Caco-2 (cell line): Measurements from ENCODE around the gene FHOD3. TPM values are rescaled to one million over a fixed set of nuclear protein-coding genes. Genes with fewer than 3 reads are reported as not detected.

Experiments
- BruUV-seq: library from RNA; stranded (reverse); fragments of 400-500 nt; replicated peaks from 2 replicates; lab custom pipeline; 2021; lab: Mats Ljungman, UMichigan
- CTCF ChIA-PET: fragments of 300-600 bp; sonication (Branson Sonifier 250); formaldehyde crosslinking; loops from one replicate; lab custom pipeline; 2022; ENCODE audit warnings: antibody characterized with exemption; lab: Charles Lee
- POLR2A ChIA-PET: fragments of 300-600 bp; sonication (Branson Sonifier 250); formaldehyde crosslinking; loops from one replicate; lab custom pipeline; 2022; ENCODE audit warnings: antibody characterized with exemption; lab: Charles Lee
- DNase-seq, 2 experiments: peaks; one replicate each; pipeline versions ENCODE4 v3.0.0 to v3.0.0-alpha.2; 2020 to 2022
- H3K27me3 ChIP-seq: replicated peaks from 2 replicates; pipeline ENCODE4 v1.6.0; 2011; ENCODE audit warnings: low read length; ENCODE audit not compliant: control insufficient read depth, insufficient read depth
- H3K36me3 ChIP-seq: 2 replicates; pipeline ENCODE4 v1.5.1; 2011; ENCODE audit warnings: low read length; ENCODE audit not compliant: control insufficient read depth, insufficient read depth
- H3K4me1 ChIP-seq: fragments of 250-450 bp; sonication (Bioruptor Pico); 2 replicates; pipeline ENCODE4 v1.5.1; 2020; ENCODE audit warnings: mild to moderate bottlenecking
- H3K4me3 ChIP-seq: 2 replicates; pipeline ENCODE4 v1.5.1; 2011; ENCODE audit warnings: low read depth, mild to moderate bottlenecking, control low read depth, low read length
- H3K9me3 ChIP-seq: fragments of 250-450 bp; sonication (Bioruptor Pico); 2 replicates; pipeline ENCODE4 v1.5.1; 2020; ENCODE audit warnings: mild to moderate bottlenecking, moderate library complexity
- H3K27ac Mint-ChIP-seq: one replicate; pipeline ENCODE4 v1.8.0; 2022; ENCODE audit warnings: mixed read lengths; ENCODE audit not compliant: unreplicated experiment
- H3K27me3 Mint-ChIP-seq: one replicate; pipeline ENCODE4 v1.8.0; 2022; ENCODE audit warnings: mixed read lengths; ENCODE audit not compliant: insufficient read depth, unreplicated experiment
- H3K36me3 Mint-ChIP-seq: one replicate; pipeline ENCODE4 v1.8.0; 2022; ENCODE audit warnings: mild to moderate bottlenecking, mixed read lengths; ENCODE audit not compliant: insufficient read depth, unreplicated experiment
- H3K4me1 Mint-ChIP-seq: one replicate; pipeline ENCODE4 v1.8.0; 2022; ENCODE audit warnings: low read depth, mixed read lengths; ENCODE audit not compliant: unreplicated experiment
- H3K4me3 Mint-ChIP-seq: one replicate; pipeline ENCODE4 v1.8.0; 2022; ENCODE audit warnings: mild to moderate bottlenecking, moderate library complexity, mixed read lengths; ENCODE audit not compliant: unreplicated experiment
- H3K9me3 Mint-ChIP-seq: one replicate; pipeline ENCODE4 v1.8.0; 2022; ENCODE audit warnings: mixed read lengths; ENCODE audit not compliant: unreplicated experiment
- intact Hi-C: fragments of 100-400 bp; cut with micrococcal nuclease; formaldehyde crosslinking; loops from one replicate; pipeline ENCODE4 v1.10.0; 2022; ENCODE audit not compliant: unreplicated experiment
- total RNA-seq: library from RNA; stranded (reverse); gene quantifications from 2 replicates; pipeline ENCODE4 v1.2.3, GENCODE V29; 2022
- TF ChIP-seq, protein P1 (sequence below), 2 experiments: fragments of 200-600 bp in 1 of 2; IDR thresholded peaks; 1 replicate in 1 of 2; 2 replicates in 1 of 2; pipeline versions ENCODE4 v1.5.1 to v1.8.0; 2011 to 2022; ENCODE audit warnings: antibody characterized with exemption in 1 of 2, control low read depth in 1 of 2, inconsistent platforms in 1 of 2, low read depth in 1 of 2, low read length in 1 of 2, mild to moderate bottlenecking in 1 of 2, moderate library complexity in 1 of 2; ENCODE audit not compliant: insufficient read depth in 1 of 2, severe bottlenecking in 1 of 2, unreplicated experiment in 1 of 2

The FHOD3 gene
- total RNA-seq, 1 experiment from 2014 or later, result not detected

DNA sequence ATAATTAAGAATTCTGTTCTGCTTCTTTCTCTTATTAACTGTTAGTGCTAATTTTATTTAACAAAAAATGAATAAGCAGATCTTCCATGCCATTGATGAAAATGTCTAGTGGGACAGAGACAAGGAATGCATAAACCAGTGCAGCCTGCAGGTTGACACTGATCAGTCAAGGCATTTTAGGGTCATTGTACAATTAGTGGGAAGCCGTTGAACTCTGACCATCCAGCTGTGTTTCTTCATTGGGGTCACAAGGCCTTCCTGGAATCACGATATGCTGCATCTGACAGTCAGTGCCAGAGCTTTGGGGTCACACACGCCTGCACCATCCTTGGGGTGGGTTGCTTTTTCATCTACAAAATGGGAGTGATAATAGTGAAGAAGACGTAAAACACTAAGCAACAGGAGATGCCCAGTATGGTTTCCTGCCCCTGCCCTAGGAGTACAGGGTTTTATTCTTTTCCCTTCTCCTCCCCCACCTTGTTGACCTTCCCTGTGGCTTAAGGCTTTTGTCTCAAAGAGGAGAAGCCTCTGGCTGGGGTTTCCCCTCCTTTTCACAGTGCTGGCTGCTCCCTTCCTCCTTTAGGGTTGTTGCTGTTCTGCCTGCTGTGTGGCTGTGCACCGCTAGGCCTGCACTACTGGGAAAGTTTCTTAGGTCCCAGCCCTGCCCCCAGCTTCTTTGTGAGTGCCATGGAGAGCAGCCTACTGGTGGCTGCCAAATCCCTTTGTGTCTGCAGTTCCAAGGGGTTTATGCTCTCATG lies 285.7 kb downstream of the FHOD3 start:
- no peaks in the 10 kb centered on the region for H3K36me3 ChIP-seq
- ChIA-PET POLR2A (no interaction called here), CTCF (no interaction called here)
- no peak overlapping the region for H3K27ac Mint-ChIP-seq
- intact Hi-C loops, result no loop called here
- H3K4me3 ChIP-seq, result no peak overlapping the region
- H3K4me1 ChIP-seq, result no peaks in the 10 kb centered on the region
- no peak for DNase-seq
- TF ChIP-seq, protein P1, sequence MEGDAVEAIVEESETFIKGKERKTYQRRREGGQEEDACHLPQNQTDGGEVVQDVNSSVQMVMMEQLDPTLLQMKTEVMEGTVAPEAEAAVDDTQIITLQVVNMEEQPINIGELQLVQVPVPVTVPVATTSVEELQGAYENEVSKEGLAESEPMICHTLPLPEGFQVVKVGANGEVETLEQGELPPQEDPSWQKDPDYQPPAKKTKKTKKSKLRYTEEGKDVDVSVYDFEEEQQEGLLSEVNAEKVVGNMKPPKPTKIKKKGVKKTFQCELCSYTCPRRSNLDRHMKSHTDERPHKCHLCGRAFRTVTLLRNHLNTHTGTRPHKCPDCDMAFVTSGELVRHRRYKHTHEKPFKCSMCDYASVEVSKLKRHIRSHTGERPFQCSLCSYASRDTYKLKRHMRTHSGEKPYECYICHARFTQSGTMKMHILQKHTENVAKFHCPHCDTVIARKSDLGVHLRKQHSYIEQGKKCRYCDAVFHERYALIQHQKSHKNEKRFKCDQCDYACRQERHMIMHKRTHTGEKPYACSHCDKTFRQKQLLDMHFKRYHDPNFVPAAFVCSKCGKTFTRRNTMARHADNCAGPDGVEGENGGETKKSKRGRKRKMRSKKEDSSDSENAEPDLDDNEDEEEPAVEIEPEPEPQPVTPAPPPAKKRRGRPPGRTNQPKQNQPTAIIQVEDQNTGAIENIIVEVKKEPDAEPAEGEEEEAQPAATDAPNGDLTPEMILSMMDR (IDR thresholded peaks at IDR 0.05; ENCODE audit: insufficient read depth in 1 of 2, low read depth in 1 of 2, low read length in 1 of 2, severe bottlenecking in 1 of 2, unreplicated experiment in 1 of 2), result no peak
- H3K4me1 Mint-ChIP-seq, result no peaks in the 10 kb centered on the region
- H3K36me3 Mint-ChIP-seq, result no peaks in the 10 kb centered on the region
- no peak overlapping the region for H3K4me3 Mint-ChIP-seq
- no peaks in the 10 kb centered on the region for H3K9me3 Mint-ChIP-seq
- no peaks in the 10 kb centered on the region for H3K9me3 ChIP-seq
- no peaks in the 10 kb centered on the region for H3K27me3 Mint-ChIP-seq
- no peaks in the 10 kb centered on the region for H3K27me3 ChIP-seq
- BruUV-seq, result no TSS peak

- H3K27me3 ChIP-seq, result no peaks in the 10 kb centered on the region
- ChIA-PET CTCF (no interaction called here), POLR2A (no interaction called here)
- Mint-ChIP-seq H3K27me3 (peaks cover 9% of the 10 kb centered on the region), H3K4me1 (no peaks in the 10 kb centered on the region), H3K27ac (no peak overlapping the region), H3K36me3 (no peaks in the 10 kb centered on the region), H3K4me3 (no peak overlapping the region), H3K9me3 (no peaks in the 10 kb centered on the region)
- TF ChIP-seq, protein P1 (IDR thresholded peaks at IDR 0.05; ENCODE audit: insufficient read depth in 1 of 2, low read depth in 1 of 2, low read length in 1 of 2, severe bottlenecking in 1 of 2, unreplicated experiment in 1 of 2), result no peak
- no peak for DNase-seq
- no peaks in the 10 kb centered on the region for H3K36me3 ChIP-seq
- no peak overlapping the region for H3K4me3 ChIP-seq
- BruUV-seq, result no TSS peak
- H3K4me1 ChIP-seq, result no peaks in the 10 kb centered on the region
- H3K9me3 ChIP-seq, result no peaks in the 10 kb centered on the region
- intact Hi-C loops, result no loop called here
Measured at GRCh38 chr18:36589857-36590543, 292.5 kb downstream of the FHOD3 start.

DNA sequence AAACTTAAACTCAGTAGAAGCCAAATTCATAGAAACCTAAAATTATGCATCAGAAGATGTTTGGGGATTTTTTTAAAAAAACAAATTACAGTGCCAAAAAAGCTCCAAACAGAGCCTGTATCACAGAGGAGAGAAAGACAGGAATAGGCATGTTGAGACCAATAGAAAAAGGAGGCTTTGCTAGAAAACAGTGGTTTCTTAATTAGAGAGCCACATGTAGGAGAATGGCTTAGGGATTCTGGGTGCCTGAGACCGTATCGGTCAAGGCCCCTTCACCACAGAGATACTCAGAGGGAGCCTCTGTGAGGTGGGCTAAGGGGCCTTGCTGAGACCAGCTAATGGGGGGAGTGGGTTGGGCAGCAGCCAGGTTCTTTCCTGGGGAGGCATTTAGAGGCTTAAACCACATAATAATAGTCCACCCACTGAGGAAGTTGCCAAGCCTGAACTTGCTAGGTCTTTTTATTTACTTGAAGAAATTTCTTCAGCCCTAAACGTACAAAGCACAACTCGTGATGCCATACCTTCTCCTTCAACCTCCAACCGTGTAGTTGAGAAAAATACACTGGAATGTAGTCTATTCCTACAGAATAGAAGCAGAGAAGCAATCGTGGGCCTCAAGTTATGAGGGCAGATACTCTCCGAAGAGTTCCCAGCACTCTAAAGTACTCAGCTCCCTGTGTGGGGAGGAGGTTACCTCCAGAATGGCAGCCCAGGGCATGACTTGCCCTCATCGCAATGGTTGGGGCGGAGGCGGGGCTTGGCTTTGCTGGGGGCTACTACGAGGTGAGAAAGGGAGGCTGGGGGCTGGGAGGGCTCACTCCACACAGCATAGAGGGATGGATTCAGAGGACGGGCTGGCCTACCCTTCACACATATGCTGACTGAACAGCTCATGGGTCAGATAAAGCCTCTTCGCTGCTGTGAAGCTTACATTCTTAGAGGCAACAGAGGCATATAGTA lies 293.4 kb downstream of the FHOD3 start:
- Mint-ChIP-seq H3K27ac (no peak overlapping the region), H3K36me3 (no peaks in the 10 kb centered on the region), H3K9me3 (no peaks in the 10 kb centered on the region), H3K4me3 (no peak overlapping the region), H3K4me1 (no peaks in the 10 kb centered on the region), H3K27me3 (peaks cover 12% of the 10 kb centered on the region)
- Histone ChIP-seq H3K27me3 (no peaks in the 10 kb centered on the region), H3K4me3 (no peak overlapping the region), H3K36me3 (no peaks in the 10 kb centered on the region), H3K4me1 (no peaks in the 10 kb centered on the region), H3K9me3 (no peaks in the 10 kb centered on the region)
- TF ChIP-seq, protein P1 (IDR thresholded peaks at IDR 0.05; ENCODE audit: insufficient read depth in 1 of 2, low read depth in 1 of 2, low read length in 1 of 2, severe bottlenecking in 1 of 2, unreplicated experiment in 1 of 2), result no peak
- intact Hi-C loops, result no loop called here
- DNase-seq, result no peak
- no TSS peak for BruUV-seq
- ChIA-PET POLR2A (no interaction called here), CTCF (no interaction called here)
